K562 (cell line): ENCODE results near the gene HES4. TPM values are rescaled to one million over a fixed set of nuclear protein-coding genes. Genes with fewer than 3 reads are reported as not detected.

Source experiments
- ASH1L ChIP-seq: fragments of 450-650 bp; IDR thresholded peaks from 2 replicates; pipeline ENCODE4 v1.6.1; 2018; ENCODE audit warnings: borderline replicate concordance, mild to moderate bottlenecking, low read depth; ENCODE audit not compliant: partially characterized antibody
- CAMTA2 ChIP-seq: fragments of 250-450 bp; sonication (Bioruptor Pico); conservative IDR thresholded peaks from 2 replicates; pipeline ENCODE4 v1.5.1; 2022
- EHMT2 ChIP-seq: fragments of 450-650 bp; IDR thresholded peaks from 2 replicates; pipeline ENCODE4 v1.6.1; 2018; ENCODE audit warnings: antibody characterized with exemption
- GABPB1 ChIP-seq: sonication (generic); formaldehyde crosslinking; IDR thresholded peaks from 2 replicates; pipeline ENCODE4 v1.8.0; 2022; ENCODE audit warnings: mild to moderate bottlenecking, missing genetic modification reagents
- HDAC1 ChIP-seq, 2 experiments: fragments of 450-650 bp; IDR thresholded peaks; 2 replicates each; pipeline ENCODE4 v1.6.1; 2016 to 2017; ENCODE audit warnings: inconsistent platforms in 1 of 2, mild to moderate bottlenecking in 1 of 2, moderate library complexity in 1 of 2
- MNT ChIP-seq, 2 experiments: fragments of 450-650 bp; conservative IDR thresholded peaks; 2 replicates each; pipeline ENCODE4 v1.6.1; 2017; ENCODE audit warnings: mild to moderate bottlenecking in 2 of 2, moderate library complexity in 2 of 2
- NFRKB ChIP-seq: fragments of 450-650 bp; IDR thresholded peaks from 2 replicates; pipeline ENCODE4 v1.6.1; 2016; ENCODE audit warnings: low read depth
- NR2F6 ChIP-seq: fragments of 450-650 bp; formaldehyde crosslinking; IDR thresholded peaks from 2 replicates; pipeline ENCODE4 v1.4.0; 2020; ENCODE audit warnings: mild to moderate bottlenecking
- RBM34 ChIP-seq: fragments of 200-400 bp; formaldehyde crosslinking; IDR thresholded peaks from 2 replicates; pipeline ENCODE4 v1.6.1; 2018; ENCODE audit warnings: low read length, borderline replicate concordance; ENCODE audit not compliant: insufficient read depth
- RUNX1 ChIP-seq: sonication (generic); IDR thresholded peaks from 2 replicates; pipeline ENCODE4 v1.6.1; 2016; ENCODE audit warnings: antibody characterized with exemption, low read depth
- TCF7L2 ChIP-seq: fragments of 150-350 bp; IDR thresholded peaks from 2 replicates; pipeline ENCODE4 v1.6.1; 2016; ENCODE audit warnings: low read depth, mild to moderate bottlenecking, low read length, moderate library complexity
- ZNF668 ChIP-seq: fragments of 250-450 bp; sonication (Bioruptor Pico); IDR thresholded peaks from 2 replicates; pipeline ENCODE4 v1.8.0; 2022; ENCODE audit warnings: mild to moderate bottlenecking, inconsistent platforms
- polyA plus RNA-seq, 8 experiments: library from polyadenylated mRNA; depleted of rRNA in 4 of 8; stranded (reverse) in 5 of 8; unstranded in 3 of 8; fragments of >200 nt; fragmentation: Nextera tagmentation in 2 of 8; fragmentation: Illumina TruSeq in 1 of 8; extraction: Ambion mirVana in 2 of 8; extraction: Trizol in 1 of 8; gene quantifications; 2 replicates each; pipeline versions ENCODE4 v1.2.1 to v1.2.3, GENCODE V29; 2011 to 2014; ENCODE audit warnings: inconsistent platforms in 1 of 8, missing spikeins in 1 of 8
- total RNA-seq, 7 experiments: library from RNA; depleted of rRNA in 6 of 7; stranded (reverse); fragments of >200 nt in 6 of 7; fragmentation: Illumina TruSeq in 2 of 7; extraction: Trizol in 2 of 7; gene quantifications; 2 replicates each; pipeline versions ENCODE4 v1.2.1 to v1.2.3, GENCODE V29; 2011 to 2021; ENCODE audit warnings: low replicate concordance in 1 of 7
- TF ChIP-seq, protein P1 (sequence below), 2 experiments: fragments of 450-650 bp in 1 of 2; sonication (generic) in 1 of 2; formaldehyde crosslinking in 1 of 2; IDR thresholded peaks; 2 replicates each; pipeline versions ENCODE4 v1.7.1 to v1.9.0; 2016 to 2022; ENCODE audit warnings: inconsistent platforms in 1 of 2, mild to moderate bottlenecking in 1 of 2, missing genetic modification reagents in 1 of 2
- TF ChIP-seq, protein P2 (sequence below): fragments of 250-450 bp; sonication (Bioruptor Pico); IDR thresholded peaks from 2 replicates; pipeline ENCODE4 v1.8.0; 2021; ENCODE audit warnings: moderate library complexity, mild to moderate bottlenecking, inconsistent platforms

The HES4 gene
- total and polyA plus RNA-seq, 9 of the 15 experiments (the other 6 are each of a cell fraction or from before 2014, with no cell fraction given), result 0.21 to 43.7 (median 5.3) TPM; not detected in 2

GRCh38 chr1:1004780-1005697 lies 5.1 kb upstream of the HES4 start (continued):
- TF ChIP-seq ASH1L, result no peak
- TF ChIP-seq, protein P1, sequence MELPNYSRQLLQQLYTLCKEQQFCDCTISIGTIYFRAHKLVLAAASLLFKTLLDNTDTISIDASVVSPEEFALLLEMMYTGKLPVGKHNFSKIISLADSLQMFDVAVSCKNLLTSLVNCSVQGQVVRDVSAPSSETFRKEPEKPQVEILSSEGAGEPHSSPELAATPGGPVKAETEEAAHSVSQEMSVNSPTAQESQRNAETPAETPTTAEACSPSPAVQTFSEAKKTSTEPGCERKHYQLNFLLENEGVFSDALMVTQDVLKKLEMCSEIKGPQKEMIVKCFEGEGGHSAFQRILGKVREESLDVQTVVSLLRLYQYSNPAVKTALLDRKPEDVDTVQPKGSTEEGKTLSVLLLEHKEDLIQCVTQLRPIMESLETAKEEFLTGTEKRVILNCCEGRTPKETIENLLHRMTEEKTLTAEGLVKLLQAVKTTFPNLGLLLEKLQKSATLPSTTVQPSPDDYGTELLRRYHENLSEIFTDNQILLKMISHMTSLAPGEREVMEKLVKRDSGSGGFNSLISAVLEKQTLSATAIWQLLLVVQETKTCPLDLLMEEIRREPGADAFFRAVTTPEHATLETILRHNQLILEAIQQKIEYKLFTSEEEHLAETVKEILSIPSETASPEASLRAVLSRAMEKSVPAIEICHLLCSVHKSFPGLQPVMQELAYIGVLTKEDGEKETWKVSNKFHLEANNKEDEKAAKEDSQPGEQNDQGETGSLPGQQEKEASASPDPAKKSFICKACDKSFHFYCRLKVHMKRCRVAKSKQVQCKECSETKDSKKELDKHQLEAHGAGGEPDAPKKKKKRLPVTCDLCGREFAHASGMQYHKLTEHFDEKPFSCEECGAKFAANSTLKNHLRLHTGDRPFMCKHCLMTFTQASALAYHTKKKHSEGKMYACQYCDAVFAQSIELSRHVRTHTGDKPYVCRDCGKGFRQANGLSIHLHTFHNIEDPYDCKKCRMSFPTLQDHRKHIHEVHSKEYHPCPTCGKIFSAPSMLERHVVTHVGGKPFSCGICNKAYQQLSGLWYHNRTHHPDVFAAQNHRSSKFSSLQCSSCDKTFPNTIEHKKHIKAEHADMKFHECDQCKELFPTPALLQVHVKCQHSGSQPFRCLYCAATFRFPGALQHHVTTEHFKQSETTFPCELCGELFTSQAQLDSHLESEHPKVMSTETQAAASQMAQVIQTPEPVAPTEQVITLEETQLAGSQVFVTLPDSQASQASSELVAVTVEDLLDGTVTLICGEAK (IDR thresholded peaks at IDR 0.05), result peak; percentile 59; the same call in 1 of the 2 replicates
- TF ChIP-seq, protein P1 (CRISPR knock-in tag; IDR thresholded peaks at IDR 0.05), result no peak
- TF ChIP-seq ZNF668 (CRISPR knock-in tag), result no peak
- TF ChIP-seq MNT (conservative IDR thresholded peaks at IDR 0.05), result peak in 1 of 2 experiments; percentile 42; a peak in 1 of 4 replicates
- TF ChIP-seq TCF7L2, result no peak
- TF ChIP-seq CAMTA2 (CRISPR knock-in tag), result no peak
- TF ChIP-seq, protein P2, sequence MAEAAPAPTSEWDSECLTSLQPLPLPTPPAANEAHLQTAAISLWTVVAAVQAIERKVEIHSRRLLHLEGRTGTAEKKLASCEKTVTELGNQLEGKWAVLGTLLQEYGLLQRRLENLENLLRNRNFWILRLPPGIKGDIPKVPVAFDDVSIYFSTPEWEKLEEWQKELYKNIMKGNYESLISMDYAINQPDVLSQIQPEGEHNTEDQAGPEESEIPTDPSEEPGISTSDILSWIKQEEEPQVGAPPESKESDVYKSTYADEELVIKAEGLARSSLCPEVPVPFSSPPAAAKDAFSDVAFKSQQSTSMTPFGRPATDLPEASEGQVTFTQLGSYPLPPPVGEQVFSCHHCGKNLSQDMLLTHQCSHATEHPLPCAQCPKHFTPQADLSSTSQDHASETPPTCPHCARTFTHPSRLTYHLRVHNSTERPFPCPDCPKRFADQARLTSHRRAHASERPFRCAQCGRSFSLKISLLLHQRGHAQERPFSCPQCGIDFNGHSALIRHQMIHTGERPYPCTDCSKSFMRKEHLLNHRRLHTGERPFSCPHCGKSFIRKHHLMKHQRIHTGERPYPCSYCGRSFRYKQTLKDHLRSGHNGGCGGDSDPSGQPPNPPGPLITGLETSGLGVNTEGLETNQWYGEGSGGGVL (CRISPR knock-in tag), result no peak
- TF ChIP-seq RBM34, result no peak
- TF ChIP-seq RUNX1, result no peak
- peak in 1 of 2 experiments; percentile 83; a peak in 2 of 4 replicates for TF ChIP-seq HDAC1 (IDR thresholded peaks at IDR 0.05)
- no peak; the same call in 1 of the 2 replicates for TF ChIP-seq EHMT2
- TF ChIP-seq GABPB1, result peak; percentile 50
- TF ChIP-seq NR2F6 (CRISPR knock-in tag), result no peak
- TF ChIP-seq NFRKB, result peak; percentile 77
